ENCODE data around the gene DNM3. TPM values are rescaled to one million over a fixed set of nuclear protein-coding genes. Genes with fewer than 3 reads are reported as not detected.

The DNM3 gene
- total and polyA plus RNA-seq, 9 of the 15 experiments (the other 6 are each of a cell fraction or from before 2014, with no cell fraction given), result 0.08 to 0.36 (median 0.22) TPM; not detected in 1

DNA sequence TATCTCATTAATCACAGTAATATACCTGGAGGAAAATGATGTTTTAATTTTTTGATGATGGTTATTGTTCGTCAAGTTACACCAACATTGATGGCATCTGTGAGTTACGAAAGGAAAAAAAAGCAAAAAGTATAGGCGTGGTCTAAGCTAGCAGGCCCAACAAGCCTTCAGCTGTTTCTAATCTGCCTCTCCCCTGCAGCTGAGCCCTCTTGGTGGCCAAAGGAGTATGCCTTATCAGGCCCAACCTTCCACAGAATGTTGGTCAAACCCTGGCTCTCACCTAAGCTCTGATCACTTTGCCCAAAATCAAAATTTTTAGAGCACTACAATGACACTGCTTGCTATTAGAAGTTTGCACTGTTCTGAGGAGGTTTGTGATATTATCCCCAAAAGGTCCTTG is 584.0 kb downstream of the DNM3 start (continued):
- TF ChIP-seq DPF2 (IDR thresholded peaks at IDR 0.05), result peak; percentile 84
- TF ChIP-seq NEUROD1 (IDR thresholded peaks at IDR 0.05; ENCODE audit: borderline replicate concordance, low read depth, low read length, partially characterized antibody), result no peak
- peak; percentile 57 for TF ChIP-seq TAF9B (IDR thresholded peaks at IDR 0.05; ENCODE audit: partially characterized antibody)
- no peak for TF ChIP-seq STAT5B (CRISPR knock-in tag; IDR thresholded peaks at IDR 0.05)
- TF ChIP-seq TEAD4 (IDR thresholded peaks at IDR 0.05; ENCODE audit: low read length), result peak; percentile 89
- TF ChIP-seq TEAD4 (CRISPR knock-in tag; IDR thresholded peaks at IDR 0.05; ENCODE audit: borderline replicate concordance), result no peak
- TF ChIP-seq CSDE1 (IDR thresholded peaks at IDR 0.05), result no peak
- TF ChIP-seq SPI1 (IDR thresholded peaks at IDR 0.05; ENCODE audit: borderline replicate concordance, low read depth, low read length), result no peak
- TF ChIP-seq JUN (IDR thresholded peaks at IDR 0.05; ENCODE audit: borderline replicate concordance, low read depth, low read length), result no peak
- TF ChIP-seq JUN (CRISPR knock-in tag; IDR thresholded peaks at IDR 0.05; ENCODE audit: borderline replicate concordance), result no peak
- TF ChIP-seq SMARCE1 (IDR thresholded peaks at IDR 0.05), result peak; percentile 39; the same call in 1 of the 2 replicates
- TF ChIP-seq WHSC1 (IDR thresholded peaks at IDR 0.05; ENCODE audit: low read length), result no peak
- no peak for TF ChIP-seq SMC3 (conservative IDR thresholded peaks at IDR 0.05; ENCODE audit: insufficient read depth, low read depth, low read length)
- TF ChIP-seq GTF2E2 (tag; IDR thresholded peaks at IDR 0.05), result no peak
- no peak for TF ChIP-seq ZC3H4 (CRISPR knock-in tag; IDR thresholded peaks at IDR 0.05; ENCODE audit: borderline replicate concordance)
- TF ChIP-seq GATA2 (CRISPR knock-in tag; IDR thresholded peaks at IDR 0.05), result peak; percentile 78
- TF ChIP-seq KDM1A (IDR thresholded peaks at IDR 0.05), result peak; percentile 83 to 84
- TF ChIP-seq TRIM24 (IDR thresholded peaks at IDR 0.05), result peak in 1 of 2 experiments; percentile 37; a peak in 1 of 4 replicates
- TF ChIP-seq, protein P1, sequence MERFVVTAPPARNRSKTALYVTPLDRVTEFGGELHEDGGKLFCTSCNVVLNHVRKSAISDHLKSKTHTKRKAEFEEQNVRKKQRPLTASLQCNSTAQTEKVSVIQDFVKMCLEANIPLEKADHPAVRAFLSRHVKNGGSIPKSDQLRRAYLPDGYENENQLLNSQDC (CRISPR knock-in tag; IDR thresholded peaks at IDR 0.05), result no peak
- TF ChIP-seq TAF15 (IDR thresholded peaks at IDR 0.05; ENCODE audit: low read depth, low read length), result no peak
- TF ChIP-seq ELF4 (CRISPR knock-in tag; IDR thresholded peaks at IDR 0.05), result no peak
- TF ChIP-seq TCF3 (CRISPR knock-in tag; IDR thresholded peaks at IDR 0.05), result peak; percentile 94
- TF ChIP-seq, protein P2, sequence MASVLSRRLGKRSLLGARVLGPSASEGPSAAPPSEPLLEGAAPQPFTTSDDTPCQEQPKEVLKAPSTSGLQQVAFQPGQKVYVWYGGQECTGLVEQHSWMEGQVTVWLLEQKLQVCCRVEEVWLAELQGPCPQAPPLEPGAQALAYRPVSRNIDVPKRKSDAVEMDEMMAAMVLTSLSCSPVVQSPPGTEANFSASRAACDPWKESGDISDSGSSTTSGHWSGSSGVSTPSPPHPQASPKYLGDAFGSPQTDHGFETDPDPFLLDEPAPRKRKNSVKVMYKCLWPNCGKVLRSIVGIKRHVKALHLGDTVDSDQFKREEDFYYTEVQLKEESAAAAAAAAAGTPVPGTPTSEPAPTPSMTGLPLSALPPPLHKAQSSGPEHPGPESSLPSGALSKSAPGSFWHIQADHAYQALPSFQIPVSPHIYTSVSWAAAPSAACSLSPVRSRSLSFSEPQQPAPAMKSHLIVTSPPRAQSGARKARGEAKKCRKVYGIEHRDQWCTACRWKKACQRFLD (CRISPR knock-in tag; IDR thresholded peaks at IDR 0.05), result peak; percentile 67; the same call in 1 of the 2 replicates
- TF ChIP-seq CBFA2T2 (conservative IDR thresholded peaks at IDR 0.05), result peak; percentile 89
- peak; percentile 82 for TF ChIP-seq ZNF384 (IDR thresholded peaks at IDR 0.05; ENCODE audit: low read depth, low read length)
- TF ChIP-seq HDGF (IDR thresholded peaks at IDR 0.05), result no peak
